ENCODE measurements around the gene HSPA1B.
"Not testable (repeated sequence)": the region's sequence is repeated elsewhere in the genome, so short reads cannot be mapped to it uniquely, and the experiment has no call there.

DNA sequence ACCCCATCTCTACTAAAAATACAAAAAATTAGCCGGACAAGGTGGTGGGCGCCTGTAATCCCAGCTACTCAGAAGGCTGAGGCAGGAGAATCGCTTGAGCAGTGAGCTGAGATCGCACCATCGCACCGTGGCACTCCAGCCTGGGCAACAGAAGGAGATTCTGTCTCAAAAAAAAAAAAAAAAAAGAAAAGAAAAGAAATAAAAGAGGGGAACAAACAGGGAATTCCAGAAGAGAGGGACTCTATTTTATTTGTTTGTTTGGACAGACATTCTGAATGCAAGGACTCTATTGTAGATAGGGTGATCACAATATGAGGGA is 33.7 kb upstream of the HSPA1B start:
- TF ChIP-seq, protein P1, sequence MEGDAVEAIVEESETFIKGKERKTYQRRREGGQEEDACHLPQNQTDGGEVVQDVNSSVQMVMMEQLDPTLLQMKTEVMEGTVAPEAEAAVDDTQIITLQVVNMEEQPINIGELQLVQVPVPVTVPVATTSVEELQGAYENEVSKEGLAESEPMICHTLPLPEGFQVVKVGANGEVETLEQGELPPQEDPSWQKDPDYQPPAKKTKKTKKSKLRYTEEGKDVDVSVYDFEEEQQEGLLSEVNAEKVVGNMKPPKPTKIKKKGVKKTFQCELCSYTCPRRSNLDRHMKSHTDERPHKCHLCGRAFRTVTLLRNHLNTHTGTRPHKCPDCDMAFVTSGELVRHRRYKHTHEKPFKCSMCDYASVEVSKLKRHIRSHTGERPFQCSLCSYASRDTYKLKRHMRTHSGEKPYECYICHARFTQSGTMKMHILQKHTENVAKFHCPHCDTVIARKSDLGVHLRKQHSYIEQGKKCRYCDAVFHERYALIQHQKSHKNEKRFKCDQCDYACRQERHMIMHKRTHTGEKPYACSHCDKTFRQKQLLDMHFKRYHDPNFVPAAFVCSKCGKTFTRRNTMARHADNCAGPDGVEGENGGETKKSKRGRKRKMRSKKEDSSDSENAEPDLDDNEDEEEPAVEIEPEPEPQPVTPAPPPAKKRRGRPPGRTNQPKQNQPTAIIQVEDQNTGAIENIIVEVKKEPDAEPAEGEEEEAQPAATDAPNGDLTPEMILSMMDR (IDR thresholded peaks at IDR 0.05), result not testable (repeated sequence)
- not testable (repeated sequence) for TF ChIP-seq POLR2A (IDR thresholded peaks at IDR 0.05)

All from right lobe of liver (tissue), 4 donors.